HCT116 (cell line): Measurements from ENCODE around the gene NDUFS1. TPM values are rescaled to one million over a fixed set of nuclear protein-coding genes. Genes with fewer than 3 reads are reported as not detected.

Experiments used
- ATAC-seq: fragments of 200-7000 bp; cut with Tn5 transposase; 2 replicates; pipeline ENCODE4 v1.9.1; 2020; ENCODE audit warnings: mild to moderate bottlenecking, moderate library complexity
- BruUV-seq: library from RNA; stranded (reverse); fragments of 400-500 nt; replicated peaks from 2 replicates; lab custom pipeline; 2021; lab: Mats Ljungman, UMichigan
- CTCF ChIA-PET: fragments of 300-600 bp; sonication (Branson Sonifier 250); formaldehyde crosslinking; loops from one replicate; lab custom pipeline; 2021; ENCODE audit warnings: antibody characterized with exemption; lab: Charles Lee
- POLR2A ChIA-PET: fragments of 300-600, 350-600 bp; sonication (Branson Sonifier 250); formaldehyde crosslinking; loops from one replicate; lab custom pipeline; 2021; ENCODE audit warnings: antibody characterized with exemption; lab: Charles Lee
- RAD21 ChIA-PET, 2 experiments: fragments of 300-600 bp; sonication (Branson Sonifier 250); formaldehyde crosslinking; loops; one replicate each; lab custom pipeline; 2023; ENCODE audit warnings: low total read pairs in 2 of 2; ENCODE audit not compliant: uncharacterized antibody in 2 of 2, unreplicated experiment in 2 of 2, low non-redundant PET in 1 of 2; lab: Charles Lee
- DNase-seq: peaks from one replicate; pipeline ENCODE4 v3.0.0-alpha.2; 2010; ENCODE audit warnings: low read depth, low spot score
- H2AFZ ChIP-seq: fragments of 200-600 bp; shearing (Covaris generic), sonication (generic); 2 replicates; pipeline ENCODE4 v1.6.1; 2017; ENCODE audit warnings: low read depth, mixed run types, mixed read lengths, antibody characterized with exemption, low read length; ENCODE audit not compliant: poor library complexity, severe bottlenecking
- H3K27ac ChIP-seq: 2 replicates; pipeline ENCODE4 v1.5.1; 2012; ENCODE audit warnings: low read depth, low read length
- H3K27me3 ChIP-seq: fragments of 200-600 bp; sonication (generic); 2 replicates; pipeline ENCODE4 v1.6.1; 2016; ENCODE audit warnings: mixed run types, low read length, mixed read lengths; ENCODE audit not compliant: insufficient read depth
- H3K36me3 ChIP-seq, 2 experiments: fragments of 200-500 bp in 1 of 2; fragments of 200-600 bp in 1 of 2; sonication (Bioruptor generic) in 1 of 2; sonication (generic) in 1 of 2; 2 replicates each; pipeline versions ENCODE4 v1.5.1 to v1.6.1; 2014 to 2016; ENCODE audit warnings: low read length in 2 of 2, inconsistent platforms in 1 of 2, mixed read lengths in 1 of 2, mixed run types in 1 of 2; ENCODE audit not compliant: insufficient read depth in 2 of 2, control insufficient read depth in 1 of 2
- H3K4me1 ChIP-seq, 2 experiments: fragments of 200-600 bp in 1 of 2; sonication (generic) in 1 of 2; 2 replicates each; pipeline versions ENCODE4 v1.5.1 to v1.6.1; 2012 to 2017; ENCODE audit warnings: low read length in 2 of 2, inconsistent platforms in 1 of 2, mild to moderate bottlenecking in 1 of 2, mixed read lengths in 1 of 2, mixed run types in 1 of 2, moderate library complexity in 1 of 2; ENCODE audit not compliant: insufficient read depth in 2 of 2, control insufficient read depth in 1 of 2
- H3K4me2 ChIP-seq: fragments of 200-600 bp; sonication (generic); 2 replicates; pipeline ENCODE4 v1.6.1; 2017; ENCODE audit warnings: mixed run types, low read length, mixed read lengths
- H3K4me3 ChIP-seq, 2 experiments: fragments of 200-600 bp in 1 of 2; sonication (generic) in 1 of 2; replicated peaks in 1 of 2; 2 replicates each; pipeline ENCODE4 v1.5.1; 2011 to 2016; ENCODE audit warnings: low read length in 2 of 2, control low read depth in 1 of 2, low read depth in 1 of 2, mild to moderate bottlenecking in 1 of 2, mixed read lengths in 1 of 2, mixed run types in 1 of 2
- H3K79me2 ChIP-seq: fragments of 200-600 bp; sonication (generic); 2 replicates; pipeline ENCODE4 v1.6.1; 2017; ENCODE audit warnings: mild to moderate bottlenecking, mixed run types, low read length, moderate library complexity, mixed read lengths; ENCODE audit not compliant: insufficient read depth
- H3K9ac ChIP-seq: fragments of 200-600 bp; sonication (generic); 2 replicates; pipeline ENCODE4 v1.6.1; 2016; ENCODE audit warnings: low read length, mixed read lengths
- H3K9me2 ChIP-seq: fragments of 200-600 bp; sonication (generic), shearing (Covaris generic); 2 replicates; pipeline ENCODE4 v1.6.1; 2017; ENCODE audit warnings: mixed run types, mild to moderate bottlenecking, moderate library complexity; ENCODE audit not compliant: insufficient read depth
- H3K9me3 ChIP-seq, 2 experiments: fragments of 200-500 bp in 1 of 2; fragments of 200-600 bp in 1 of 2; sonication (Bioruptor generic) in 1 of 2; sonication (generic) in 1 of 2; 2 replicates each; pipeline ENCODE4 v1.6.1; 2014 to 2017; ENCODE audit warnings: low read length in 2 of 2, mixed read lengths in 2 of 2, inconsistent platforms in 1 of 2, low read depth in 1 of 2, mild to moderate bottlenecking in 1 of 2, mixed run types in 1 of 2, moderate library complexity in 1 of 2; ENCODE audit not compliant: control insufficient read depth in 1 of 2, insufficient read depth in 1 of 2
- H4K20me1 ChIP-seq: fragments of 200-600 bp; sonication (generic), shearing (Covaris generic); 2 replicates; pipeline ENCODE4 v1.6.1; 2017; ENCODE audit warnings: mixed run types, mild to moderate bottlenecking, moderate library complexity; ENCODE audit not compliant: insufficient read depth
- ELF1 ChIP-seq: IDR thresholded peaks from 2 replicates; pipeline ENCODE4 v1.6.1; 2012; ENCODE audit warnings: low read depth, borderline replicate concordance
- EZH2phosphoT487 ChIP-seq: fragments of 200-600 bp; IDR thresholded peaks from 2 replicates; pipeline ENCODE4 v1.6.1; 2018; ENCODE audit warnings: antibody characterized with exemption, borderline replicate concordance
- JUND ChIP-seq: IDR thresholded peaks from 2 replicates; pipeline ENCODE4 v1.6.1; 2012
- POLR2A ChIP-seq: IDR thresholded peaks from 2 replicates; pipeline ENCODE4 v1.7.0; 2011; ENCODE audit warnings: borderline replicate concordance; ENCODE audit not compliant: insufficient read depth, insufficient read length; ENCODE audit errors: extremely low read depth
- RAD21 ChIP-seq: IDR thresholded peaks from 2 replicates; pipeline ENCODE4 v1.6.1; 2012; ENCODE audit warnings: low read depth, mild to moderate bottlenecking
- SRF ChIP-seq: IDR thresholded peaks from 2 replicates; pipeline ENCODE4 v1.6.1; 2012; ENCODE audit warnings: low read depth
- YY1 ChIP-seq: IDR thresholded peaks from 2 replicates; pipeline ENCODE4 v1.6.1; 2011; ENCODE audit warnings: low read length, low read depth, moderate library complexity, mild to moderate bottlenecking; ENCODE audit not compliant: insufficient replicate concordance; ENCODE audit errors: extremely low read depth
- ZFX ChIP-seq: fragments of 450-650 bp; IDR thresholded peaks from 2 replicates; pipeline ENCODE4 v1.6.1; 2017
- ZNF274 ChIP-seq: fragments of 200-500 bp; sonication (Bioruptor generic); IDR thresholded peaks from 2 replicates; pipeline ENCODE4 v1.6.1; 2014; ENCODE audit warnings: mild to moderate bottlenecking, low read depth, low read length, inconsistent platforms
- intact Hi-C: fragments of 100-400 bp; cut with micrococcal nuclease; formaldehyde crosslinking; loops from 2 replicates; pipeline ENCODE4 v1.10.0; 2022
- total RNA-seq: library from RNA; stranded (reverse); gene quantifications from one replicate; pipeline ENCODE4 v1.2.1, GENCODE V29; 2021; ENCODE audit not compliant: unreplicated experiment
- TF ChIP-seq, protein P1 (sequence below): IDR thresholded peaks from 2 replicates; pipeline ENCODE4 v1.6.1; 2012
- TF ChIP-seq, protein P2 (sequence below): IDR thresholded peaks from 2 replicates; pipeline ENCODE4 v1.6.1; 2011; ENCODE audit warnings: mild to moderate bottlenecking, low read length, moderate library complexity; ENCODE audit not compliant: insufficient replicate concordance; ENCODE audit errors: extremely low read depth

The NDUFS1 gene
- total RNA-seq, 1 experiment from 2014 or later: 86.6 TPM

- CTCF ChIA-PET: no interaction called here
- no peak overlapping the region for H3K27ac ChIP-seq
- ATAC-seq: no peak
- H3K9me2 ChIP-seq: no peaks in the 10 kb centered on the region
- POLR2A ChIA-PET: no interaction called here
- RAD21 ChIA-PET: no interaction called here
- no peaks in the 10 kb centered on the region for H3K79me2 ChIP-seq
- no peaks in the 10 kb centered on the region for H3K9me3 ChIP-seq
- H2AFZ ChIP-seq: no peak overlapping the region
- H3K4me3 ChIP-seq: no peak overlapping the region
- intact Hi-C loops: no loop called here
- TF ChIP-seq ZNF274: no peak
- no peak for TF ChIP-seq EZH2phosphoT487
- TF ChIP-seq ELF1: no peak
- TF ChIP-seq POLR2A: no peak
- TF ChIP-seq, protein P1, sequence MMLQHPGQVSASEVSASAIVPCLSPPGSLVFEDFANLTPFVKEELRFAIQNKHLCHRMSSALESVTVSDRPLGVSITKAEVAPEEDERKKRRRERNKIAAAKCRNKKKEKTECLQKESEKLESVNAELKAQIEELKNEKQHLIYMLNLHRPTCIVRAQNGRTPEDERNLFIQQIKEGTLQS: no peak
- TF ChIP-seq JUND: no peak
- TF ChIP-seq YY1: no peak
- TF ChIP-seq SRF: no peak
- TF ChIP-seq, protein P2, sequence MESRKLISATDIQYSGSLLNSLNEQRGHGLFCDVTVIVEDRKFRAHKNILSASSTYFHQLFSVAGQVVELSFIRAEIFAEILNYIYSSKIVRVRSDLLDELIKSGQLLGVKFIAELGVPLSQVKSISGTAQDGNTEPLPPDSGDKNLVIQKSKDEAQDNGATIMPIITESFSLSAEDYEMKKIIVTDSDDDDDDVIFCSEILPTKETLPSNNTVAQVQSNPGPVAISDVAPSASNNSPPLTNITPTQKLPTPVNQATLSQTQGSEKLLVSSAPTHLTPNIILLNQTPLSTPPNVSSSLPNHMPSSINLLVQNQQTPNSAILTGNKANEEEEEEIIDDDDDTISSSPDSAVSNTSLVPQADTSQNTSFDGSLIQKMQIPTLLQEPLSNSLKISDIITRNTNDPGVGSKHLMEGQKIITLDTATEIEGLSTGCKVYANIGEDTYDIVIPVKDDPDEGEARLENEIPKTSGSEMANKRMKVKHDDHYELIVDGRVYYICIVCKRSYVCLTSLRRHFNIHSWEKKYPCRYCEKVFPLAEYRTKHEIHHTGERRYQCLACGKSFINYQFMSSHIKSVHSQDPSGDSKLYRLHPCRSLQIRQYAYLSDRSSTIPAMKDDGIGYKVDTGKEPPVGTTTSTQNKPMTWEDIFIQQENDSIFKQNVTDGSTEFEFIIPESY: no peak
- TF ChIP-seq ZFX: no peak
- TF ChIP-seq RAD21: no peak
- TF ChIP-seq, all 23 proteins: peak for 0
- no peak overlapping the region for H3K9ac ChIP-seq
- no peaks in the 10 kb centered on the region for H3K27me3 ChIP-seq
- H3K4me1 ChIP-seq: peaks cover 0 to 6% of the 10 kb centered on the region in 2 experiments; a peak in 2 of 4 replicates
- H4K20me1 ChIP-seq: no peaks in the 10 kb centered on the region
- H3K4me2 ChIP-seq: no peak overlapping the region
- no TSS peak for BruUV-seq
- no peaks in the 10 kb centered on the region for H3K36me3 ChIP-seq
- no peak for DNase-seq
These were observed 17.7 kb upstream of the NDUFS1 start for GRCh38 chr2:206176901-206177300.
